ENCODE measurements around the gene MIA. TPM values are rescaled to one million over a fixed set of nuclear protein-coding genes. Genes with fewer than 3 reads are reported as not detected.
"Not testable (repeated sequence)": the region's sequence is repeated elsewhere in the genome, so short reads cannot be mapped to it uniquely, and the experiment has no call there.

MIA gene
- polyA plus RNA-seq, 3 donors = 0.19 to 3.5 (median 1.4) TPM

DNA sequence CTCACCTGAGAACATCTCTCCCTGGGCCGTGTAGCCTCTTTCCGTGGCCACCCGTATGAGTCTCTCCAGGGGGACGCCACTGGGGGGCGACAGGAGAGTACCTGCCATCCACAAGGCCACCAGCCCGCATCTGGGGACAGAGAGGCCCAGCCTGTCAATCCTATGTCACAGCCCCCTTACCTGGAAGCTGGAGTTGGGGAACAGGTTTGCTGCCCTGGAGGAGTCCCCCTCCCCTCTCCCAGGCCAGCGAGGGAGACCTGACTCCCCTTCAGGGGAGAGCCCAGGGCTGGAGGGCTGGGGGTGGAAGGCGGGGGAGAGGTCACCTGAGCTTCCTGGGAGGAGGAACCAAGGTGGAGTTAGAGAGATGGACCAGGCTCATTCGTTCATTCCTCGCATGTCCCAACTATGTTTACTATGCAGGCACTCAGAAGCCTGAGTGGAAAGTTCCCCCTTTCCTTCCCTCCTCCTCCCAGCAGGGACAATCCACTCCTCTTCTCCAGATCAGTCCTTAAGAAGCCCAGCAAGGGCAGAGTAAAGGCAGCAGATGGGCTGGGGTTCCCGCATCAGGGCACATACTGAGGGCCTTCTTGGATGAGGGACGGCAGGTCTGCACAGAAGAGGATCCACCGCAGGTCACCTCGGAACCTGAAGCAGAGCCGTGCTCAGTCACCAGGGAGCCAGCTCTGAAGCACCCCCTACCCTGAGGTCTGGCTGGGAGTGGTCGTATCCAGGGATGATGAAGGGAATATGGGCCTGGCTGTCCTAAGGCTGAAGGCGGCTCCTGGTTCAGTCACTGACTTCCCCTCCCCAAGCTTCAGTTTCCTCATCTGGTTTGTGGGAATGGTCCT is 30.5 kb upstream of the MIA start:
- DNase-seq (ENCODE audit: extremely low read depth in 1 of 11, low read depth in 9 of 11, low spot score in 4 of 11) = no peak

DNA sequence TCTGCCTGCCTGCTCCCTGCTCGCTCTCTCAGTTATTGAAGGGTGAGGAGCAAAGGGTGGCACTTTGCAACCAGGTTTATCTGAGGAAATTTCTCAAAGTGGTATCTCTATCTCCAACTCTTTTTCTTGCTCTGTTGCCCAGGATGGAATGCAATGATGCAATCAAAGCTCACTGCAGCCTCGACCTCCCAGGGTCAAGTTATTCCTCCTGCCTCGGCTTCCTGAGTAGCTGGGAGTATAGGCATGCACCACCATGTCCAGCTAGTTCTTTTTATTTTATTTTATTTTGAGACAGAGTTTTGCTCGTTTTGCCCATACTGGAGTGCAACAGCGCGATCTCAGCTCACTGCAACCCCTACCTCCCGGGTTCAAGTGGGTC is 29.9 kb upstream of the MIA start:
- no peak for DNase-seq (ENCODE audit: extremely low read depth in 1 of 11, low read depth in 9 of 11, low spot score in 4 of 11)

DNA sequence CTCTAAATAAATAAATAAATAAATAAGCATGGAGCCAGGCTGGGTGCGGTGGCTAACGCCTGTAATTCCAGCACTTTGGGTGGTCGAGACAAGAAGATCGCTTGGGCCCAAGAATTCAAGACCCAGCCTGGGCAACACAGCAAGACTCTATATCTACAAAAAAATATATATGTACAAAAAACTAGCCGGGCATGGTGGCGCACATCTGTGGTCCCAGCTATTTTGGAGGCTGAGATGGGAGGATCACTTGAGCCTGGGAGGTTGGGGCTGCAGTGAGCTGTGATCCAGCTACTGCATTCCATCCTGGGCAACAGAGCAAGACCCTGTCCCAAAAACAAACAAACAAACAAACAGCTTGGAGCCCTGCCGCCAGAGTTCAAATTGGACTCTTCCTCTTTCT is 27.8 kb upstream of the MIA start:
- DNase-seq (ENCODE audit: extremely low read depth in 1 of 11, low read depth in 9 of 11, low spot score in 4 of 11) = no peak

- DNase-seq (ENCODE audit: extremely low read depth in 1 of 11, low read depth in 9 of 11, low spot score in 4 of 11) = peak; percentile 99 to 100 (median 100)
Measured at GRCh38 chr19:40750058-40750873, 25.1 kb upstream of the MIA start, which contains the start of gene ACTMAP. Gene ACTMAP (minus strand): TSS chr19:40750477. CDS start chr19:40749803, 674 bp downstream.

DNA sequence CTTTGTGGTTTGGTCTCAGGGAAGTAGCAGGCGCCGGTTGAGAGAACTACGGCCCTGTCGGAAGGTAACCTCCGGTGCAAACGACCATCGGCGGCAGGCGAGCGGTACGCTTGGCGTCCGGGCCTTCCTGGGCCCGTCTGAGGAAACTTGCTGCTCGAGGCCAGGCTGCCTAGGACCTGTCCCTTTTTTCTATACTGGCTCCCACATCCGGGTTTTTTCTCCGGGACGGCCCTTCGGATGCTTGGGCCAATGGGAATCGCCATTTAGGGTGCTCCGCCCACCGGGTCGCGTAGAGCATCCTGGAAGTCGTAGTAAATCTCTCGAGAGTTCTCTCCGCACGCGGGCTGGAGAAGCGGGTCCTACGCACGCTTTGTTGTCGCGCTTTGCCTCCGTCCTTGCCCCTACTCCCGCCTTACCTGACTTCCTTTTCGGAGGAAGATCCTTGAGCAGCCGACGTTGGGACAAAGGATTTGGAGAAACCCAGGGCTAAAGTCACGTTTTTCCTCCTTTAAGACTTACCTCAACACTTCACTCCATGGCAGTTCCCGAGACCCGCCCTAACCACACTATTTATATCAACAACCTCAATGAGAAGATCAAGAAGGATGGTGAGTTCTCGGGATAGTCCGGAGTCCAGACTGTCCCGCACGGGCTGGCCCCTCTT is 24.3 kb upstream of the MIA start, which contains the start of gene SNRPA:
SNRPA (plus strand) TSS at position 330 of the 664 bp plus-strand sequence; CDS start at position 536, 206 bp downstream.
- peak; percentile 94 to 99 (median 98) for DNase-seq (ENCODE audit: extremely low read depth in 1 of 11, low read depth in 9 of 11, low spot score in 4 of 11)

GRCh38 chr19:40752257-40752781 is 23.0 kb upstream of the MIA start:
- DNase-seq (ENCODE audit: extremely low read depth in 1 of 11, low read depth in 9 of 11, low spot score in 4 of 11) = no peak

GRCh38 chr19:40754611-40755247 is 20.6 kb upstream of the MIA start:
- DNase-seq (ENCODE audit: extremely low read depth in 1 of 11, low read depth in 9 of 11, low spot score in 4 of 11) = no peak

GRCh38 chr19:40755248-40755624 is 20.1 kb upstream of the MIA start:
- DNase-seq (ENCODE audit: extremely low read depth in 1 of 11, low read depth in 9 of 11, low spot score in 4 of 11) = no peak

DNA sequence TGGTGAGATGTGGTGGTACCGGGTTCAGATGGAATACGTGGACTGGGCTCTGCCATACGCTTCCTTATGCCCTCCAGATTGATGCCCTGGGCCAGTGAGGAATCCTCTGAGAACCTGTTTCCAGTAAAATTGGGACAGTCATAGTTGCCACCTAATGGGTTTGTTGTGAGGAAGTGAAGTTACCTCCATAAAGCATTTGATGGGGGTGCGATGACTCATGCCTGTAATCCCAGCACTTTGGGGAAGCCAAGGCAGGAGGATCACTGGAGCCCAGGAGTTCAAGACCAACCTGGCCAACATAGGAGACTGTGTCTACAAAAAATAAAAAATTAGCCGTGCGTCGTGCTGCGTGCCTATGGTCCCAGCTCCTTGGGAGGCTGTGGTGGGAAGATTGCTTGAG is 19.5 kb upstream of the MIA start:
- DNase-seq (ENCODE audit: extremely low read depth in 1 of 11, low read depth in 9 of 11, low spot score in 4 of 11) = no peak

DNA sequence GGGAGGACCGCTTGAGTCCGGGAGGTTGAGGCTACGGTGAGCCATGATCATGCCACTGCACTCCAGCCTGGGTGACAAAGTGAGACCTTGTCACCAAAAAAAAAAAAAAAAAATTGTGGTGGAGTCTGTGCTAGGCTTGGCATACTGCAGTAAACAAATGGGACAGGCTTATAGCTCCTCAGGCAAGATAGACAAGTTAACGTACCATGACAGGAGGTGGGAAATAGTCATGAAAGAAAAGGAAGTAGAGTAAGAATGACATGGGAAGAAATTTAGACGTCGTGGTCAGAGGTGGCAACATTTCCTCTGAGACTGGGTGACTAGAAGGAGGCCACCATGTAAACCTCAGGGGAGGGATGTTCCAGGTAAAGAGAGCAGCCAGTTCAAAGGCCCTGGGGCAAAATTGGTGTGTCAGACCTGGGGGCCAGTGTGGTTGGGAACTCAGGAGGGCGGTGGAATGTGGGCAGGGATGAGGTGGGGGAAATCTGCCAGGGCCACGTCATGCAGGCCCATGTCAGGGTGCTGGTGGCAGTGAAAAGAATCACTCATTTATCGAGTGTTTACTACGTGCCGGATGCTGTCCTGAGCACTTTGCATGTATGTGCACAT is 18.7 kb upstream of the MIA start:
- no peak for DNase-seq (ENCODE audit: extremely low read depth in 1 of 11, low read depth in 9 of 11, low spot score in 4 of 11)

DNA sequence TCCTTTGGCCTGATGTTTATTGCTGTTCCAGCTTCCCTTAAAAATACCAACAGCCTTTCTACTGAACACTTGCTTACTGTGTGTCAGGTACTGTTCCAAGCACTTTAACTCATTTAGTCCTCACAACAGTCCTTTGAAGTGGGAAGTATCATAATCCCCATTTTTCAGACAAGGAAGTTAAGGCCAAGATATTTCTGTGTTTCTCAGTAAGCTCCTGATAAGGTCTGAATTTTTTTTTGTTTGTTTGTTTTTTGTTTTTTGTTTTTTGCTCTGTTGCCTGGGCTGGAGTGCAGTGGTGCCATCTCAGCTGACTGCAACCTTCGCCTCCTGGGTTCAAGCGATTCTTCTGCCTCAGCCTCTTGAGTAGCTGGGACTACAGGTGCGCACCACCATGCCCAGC is 16.8 kb upstream of the MIA start:
- DNase-seq (ENCODE audit: extremely low read depth in 1 of 11, low read depth in 9 of 11, low spot score in 4 of 11) = no peak

DNA sequence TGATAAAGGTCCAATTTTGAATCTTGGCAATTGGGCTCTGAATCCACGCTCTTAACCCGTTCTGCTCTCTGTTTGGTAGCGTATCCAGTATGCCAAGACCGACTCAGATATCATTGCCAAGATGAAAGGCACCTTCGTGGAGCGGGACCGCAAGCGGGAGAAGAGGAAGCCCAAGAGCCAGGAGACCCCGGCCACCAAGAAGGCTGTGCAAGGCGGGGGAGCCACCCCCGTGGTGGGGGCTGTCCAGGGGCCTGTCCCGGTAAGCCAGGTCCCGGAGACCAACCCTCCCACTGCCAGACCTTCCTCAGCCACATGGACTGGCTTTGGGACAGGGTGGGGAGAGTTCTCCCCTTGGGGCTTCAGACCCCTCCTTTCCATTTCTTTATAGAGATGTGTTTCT is 16.0 kb upstream of the MIA start:
- DNase-seq (ENCODE audit: extremely low read depth in 1 of 11, low read depth in 9 of 11, low spot score in 4 of 11) = no peak

- no peak for DNase-seq (ENCODE audit: extremely low read depth in 1 of 11, low read depth in 9 of 11, low spot score in 4 of 11)
Measured at GRCh38 chr19:40762754-40763470, 12.4 kb upstream of the MIA start.

- DNase-seq (ENCODE audit: extremely low read depth in 1 of 11, low read depth in 9 of 11, low spot score in 4 of 11) = no peak
Measured at GRCh38 chr19:40763526-40763925, 11.8 kb upstream of the MIA start.

DNA sequence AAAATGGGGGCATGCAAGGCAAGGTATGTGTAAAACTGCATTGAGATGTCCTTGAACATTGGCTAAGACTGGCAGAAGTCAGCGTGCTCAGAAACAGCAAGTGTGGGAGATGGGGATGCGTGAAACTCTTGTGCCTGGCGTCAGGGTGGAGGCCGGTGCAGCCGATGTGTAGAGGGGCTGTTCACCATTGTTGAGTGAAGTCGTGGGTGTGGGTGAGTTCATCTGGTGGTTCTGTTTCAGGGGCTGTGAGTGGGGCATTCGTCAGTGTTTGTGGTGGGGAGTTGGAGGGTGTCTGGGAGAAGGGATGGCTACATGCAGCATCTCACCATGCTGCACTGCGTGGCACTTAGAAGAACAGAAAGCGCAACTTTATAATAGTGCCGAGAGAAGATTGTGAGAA is 11.4 kb upstream of the MIA start:
- no peak for DNase-seq (ENCODE audit: extremely low read depth in 1 of 11, low read depth in 9 of 11, low spot score in 4 of 11)

- DNase-seq (ENCODE audit: extremely low read depth in 1 of 11, low read depth in 9 of 11, low spot score in 4 of 11) = not testable (repeated sequence)
Measured at GRCh38 chr19:40766385-40766784, 8.9 kb upstream of the MIA start.

GRCh38 chr19:40768869-40769268 is 6.5 kb upstream of the MIA start:
- no peak for DNase-seq (ENCODE audit: extremely low read depth in 1 of 11, low read depth in 9 of 11, low spot score in 4 of 11)
